Panc1 (cell line): ENCODE measurements around the gene FRMPD2. TPM values are rescaled to one million over a fixed set of nuclear protein-coding genes. Genes with fewer than 3 reads are reported as not detected.

Experiments used
- ATAC-seq: fragments of 200-7000 bp; cut with Tn5 transposase; 2 replicates; pipeline ENCODE4 v1.9.1; 2020; ENCODE audit warnings: mild to moderate bottlenecking, moderate library complexity
- BruUV-seq: library from RNA; stranded (reverse); fragments of 400-500 nt; replicated peaks from 2 replicates; lab custom pipeline; 2021; lab: Mats Ljungman, UMichigan
- CTCF ChIA-PET: fragments of 300-600 bp; sonication (Branson Sonifier 250); formaldehyde crosslinking; loops from one replicate; lab custom pipeline; 2022; ENCODE audit warnings: antibody characterized with exemption; lab: Charles Lee
- POLR2A ChIA-PET: fragments of 300-600 bp; sonication (Branson Sonifier 250); formaldehyde crosslinking; loops from one replicate; lab custom pipeline; 2022; ENCODE audit warnings: antibody characterized with exemption; lab: Charles Lee
- DNase-seq: peaks from one replicate; pipeline ENCODE4 v3.0.0-alpha.2; 2010; ENCODE audit warnings: low read depth, low spot score
- H3K27ac ChIP-seq: 2 replicates; pipeline ENCODE4 v1.5.1; 2011; ENCODE audit warnings: mild to moderate bottlenecking, low read length, inconsistent platforms
- H3K27me3 ChIP-seq: fragments of 200-500 bp; sonication (Bioruptor generic); 2 replicates; pipeline ENCODE4 v1.6.0; 2014; ENCODE audit warnings: low read length, inconsistent platforms; ENCODE audit not compliant: control insufficient read depth, insufficient read depth
- H3K36me3 ChIP-seq: fragments of 200-500 bp; sonication (Bioruptor generic); 2 replicates; pipeline ENCODE4 v1.5.1; 2014; ENCODE audit warnings: inconsistent platforms, mild to moderate bottlenecking, low read length, moderate library complexity; ENCODE audit not compliant: control insufficient read depth, insufficient read depth
- H3K4me1 ChIP-seq: 2 replicates; pipeline ENCODE4 v1.5.1; 2011; ENCODE audit warnings: inconsistent platforms, mild to moderate bottlenecking, low read length, moderate library complexity; ENCODE audit not compliant: control insufficient read depth, insufficient read depth
- H3K4me3 ChIP-seq, 2 experiments: 2 replicates each; pipeline ENCODE4 v1.5.1; 2011 to 2012; ENCODE audit warnings: low read depth in 2 of 2, low read length in 2 of 2, mild to moderate bottlenecking in 2 of 2, inconsistent platforms in 1 of 2, moderate library complexity in 1 of 2
- H3K9me3 ChIP-seq: fragments of 200-500 bp; sonication (Bioruptor generic); 2 replicates; pipeline ENCODE4 v1.5.1; 2014; ENCODE audit warnings: low read depth, mild to moderate bottlenecking, inconsistent platforms, low read length, moderate library complexity; ENCODE audit not compliant: control insufficient read depth, insufficient read depth
- CTCF ChIP-seq: fragments of 450-650 bp; IDR thresholded peaks from 2 replicates; pipeline ENCODE4 v1.5.1; 2017; ENCODE audit warnings: mild to moderate bottlenecking
- POLR2AphosphoS5 ChIP-seq: IDR thresholded peaks from 2 replicates; pipeline ENCODE4 v1.6.1; 2012; ENCODE audit warnings: mild to moderate bottlenecking, low read depth, low read length, moderate library complexity
- REST ChIP-seq, 2 experiments: IDR thresholded peaks; 2 replicates each; pipeline ENCODE4 v1.6.1; 2011 to 2012; ENCODE audit warnings: low read depth in 2 of 2, control low read depth in 1 of 2, low read length in 1 of 2, mild to moderate bottlenecking in 1 of 2, moderate library complexity in 1 of 2; ENCODE audit not compliant: insufficient read depth in 1 of 2
- SIN3A ChIP-seq: IDR thresholded peaks from 2 replicates; pipeline ENCODE4 v1.6.1; 2012; ENCODE audit warnings: low read depth, mild to moderate bottlenecking, low read length, moderate library complexity, borderline replicate concordance; ENCODE audit not compliant: insufficient read depth
- TCF7L2 ChIP-seq: IDR thresholded peaks from 2 replicates; pipeline ENCODE4 v1.6.1; 2011; ENCODE audit warnings: mild to moderate bottlenecking, low read depth, low read length, inconsistent platforms
- in situ Hi-C: cut with HindIII; loops from 2 replicates; pipeline ENCODE4 v1.10.0; 2016; ENCODE audit warnings: low sequenced_read_pairs, low pct_unique_long_range_greater_than_20kb
- intact Hi-C: fragments of 100-400 bp; cut with micrococcal nuclease; formaldehyde crosslinking; loops from one replicate; pipeline ENCODE4 v1.10.0; 2022; ENCODE audit not compliant: unreplicated experiment
- total RNA-seq: library from RNA; stranded (reverse); gene quantifications from one replicate; pipeline ENCODE4 v1.2.1, GENCODE V29; 2021; ENCODE audit not compliant: unreplicated experiment

FRMPD2 gene
- total RNA-seq, 1 experiment from 2014 or later = not detected

GRCh38 chr10:48253970-48254657, 20.4 kb downstream of the FRMPD2 start:
- no peak overlapping the region for H3K4me3 ChIP-seq
- H3K9me3 ChIP-seq = no peaks in the 10 kb centered on the region
- BruUV-seq = no TSS peak
- intact Hi-C loops = no loop called here
- DNase-seq = no peak
- no peak overlapping the region for H3K27ac ChIP-seq
- TF ChIP-seq TCF7L2 (no peak), CTCF (no peak), SIN3A (no peak), REST (IDR thresholded peaks at IDR 0.05; ENCODE audit: insufficient read depth in 1 of 2, low read depth in 2 of 2, low read length in 1 of 2) (no peak), POLR2AphosphoS5 (no peak)
- no peak for ATAC-seq
- peaks cover 8% of the 10 kb centered on the region; the same call in 1 of the 2 replicates for H3K4me1 ChIP-seq
- ChIA-PET POLR2A (no interaction called here), CTCF (no interaction called here)
- H3K36me3 ChIP-seq = no peaks in the 10 kb centered on the region
- in situ Hi-C loops = no loop called here
- peaks cover 3% of the 10 kb centered on the region; the same call in 1 of the 2 replicates for H3K27me3 ChIP-seq

- ATAC-seq = no peak
- Histone ChIP-seq H3K4me3 (no peak overlapping the region), H3K9me3 (no peaks in the 10 kb centered on the region), H3K27ac (no peak overlapping the region), H3K27me3 (peaks cover 7% of the 10 kb centered on the region), H3K4me1 (peaks cover 8% of the 10 kb centered on the region; the same call in 1 of the 2 replicates), H3K36me3 (no peaks in the 10 kb centered on the region)
- no TSS peak for BruUV-seq
- DNase-seq = no peak
- ChIA-PET POLR2A (no interaction called here), CTCF (no interaction called here)
- no peak for TF ChIP-seq REST (IDR thresholded peaks at IDR 0.05; ENCODE audit: insufficient read depth in 1 of 2, low read depth in 2 of 2, low read length in 1 of 2)
- in situ Hi-C loops (no loop called here), intact Hi-C loops (no loop called here)
Observed at GRCh38 chr10:48252354-48252650, 22.2 kb downstream of the FRMPD2 start.
